GM18520 (cell line): ENCODE results near the gene PLCB4.

ENCODE experiments used
- ATAC-seq: cut with Tn5 transposase; IDR thresholded peaks from one replicate; pipeline ENCODE4 v1.9.1; 2021; ENCODE audit not compliant: unreplicated experiment

The PLCB4 gene

GRCh38 chr20:9212735-9213134, 143.8 kb downstream of the PLCB4 start:
- no peak for ATAC-seq

DNA sequence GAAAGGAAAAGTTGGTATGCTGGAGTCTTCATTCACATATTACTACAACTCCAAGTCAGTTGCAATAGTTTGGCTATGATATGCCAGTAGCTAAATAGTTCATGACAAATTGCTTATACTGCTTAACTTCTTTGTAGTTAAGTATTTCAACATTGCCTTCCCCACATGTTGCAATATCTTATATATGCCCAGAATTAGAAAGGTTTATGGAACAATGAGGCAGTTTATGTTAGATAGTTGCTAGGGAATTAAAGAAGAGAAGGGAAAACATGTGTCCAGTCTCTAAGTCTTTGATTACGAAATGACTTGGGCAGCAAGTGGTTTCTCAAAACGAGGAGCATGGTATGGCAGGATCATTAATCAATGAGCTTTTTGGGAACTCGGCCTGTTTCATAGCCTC, 145.8 kb downstream of the PLCB4 start:
- ATAC-seq: no peak

DNA sequence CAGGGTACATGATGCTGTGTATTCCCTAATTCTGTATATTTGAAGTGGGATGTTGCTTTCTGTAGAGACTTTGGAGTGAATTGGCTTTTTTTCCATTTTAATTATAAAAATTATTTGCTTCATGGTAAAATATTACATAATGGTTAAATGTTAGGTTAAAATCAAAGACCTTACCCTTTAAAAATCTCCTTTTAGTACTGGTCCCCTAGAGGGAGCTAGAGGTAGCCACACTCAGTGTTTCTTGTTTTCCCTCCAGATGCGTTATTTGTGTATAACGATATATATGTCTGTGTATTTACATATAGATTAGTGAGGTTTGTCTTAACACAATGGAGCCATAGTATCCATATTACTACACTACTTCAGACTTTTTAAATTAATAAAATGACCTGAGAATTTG, 146.7 kb downstream of the PLCB4 start:
- no peak for ATAC-seq

DNA sequence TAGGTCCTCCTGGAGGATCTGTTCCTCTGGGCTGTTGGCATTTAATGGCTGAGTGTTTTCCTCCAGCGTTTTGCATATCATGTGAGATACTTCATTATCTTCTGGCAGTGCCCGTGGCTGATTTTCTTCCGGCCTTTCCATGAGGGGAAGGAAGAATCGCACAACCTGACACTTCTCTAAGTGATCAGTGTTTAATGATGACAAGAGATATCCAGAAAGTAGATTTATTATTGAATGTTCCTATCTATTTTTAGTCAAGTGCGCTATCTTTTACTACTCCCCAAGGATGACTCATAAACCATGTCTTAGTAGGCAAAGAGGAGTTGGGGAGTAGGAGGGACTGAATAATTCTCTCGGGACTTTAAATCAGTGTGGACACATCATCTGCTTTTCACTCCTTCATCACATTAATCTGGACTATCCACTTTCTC, 149.7 kb downstream of the PLCB4 start:
- ATAC-seq: no peak

GRCh38 chr20:9220874-9221547, 152.1 kb downstream of the PLCB4 start:
- ATAC-seq: no peak

- no peak for ATAC-seq
Observed at GRCh38 chr20:9223296-9223695, 154.4 kb downstream of the PLCB4 start.

DNA sequence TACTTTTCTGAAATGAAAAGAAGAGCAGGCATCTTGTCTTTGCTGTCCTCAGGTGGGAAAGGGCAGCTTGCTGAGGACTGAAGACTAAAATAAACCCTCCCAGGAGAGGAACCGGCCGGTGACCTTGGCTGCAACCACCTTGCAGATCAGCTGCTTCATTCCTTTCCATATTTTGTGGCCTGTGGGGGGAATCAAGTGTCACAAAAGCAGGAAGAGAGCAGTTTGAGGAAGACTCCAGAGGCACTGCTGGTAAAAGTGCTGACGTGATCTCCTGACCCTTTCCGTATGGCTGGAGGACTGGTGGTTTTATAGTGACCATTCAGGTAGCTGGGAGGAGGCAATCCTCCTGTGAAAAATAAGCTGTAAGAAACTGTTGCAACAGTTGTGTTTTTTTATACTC, 157.0 kb downstream of the PLCB4 start:
- no peak for ATAC-seq

GRCh38 chr20:9227896-9228615, 159.2 kb downstream of the PLCB4 start:
- no peak for ATAC-seq

- ATAC-seq: no peak
Observed at GRCh38 chr20:9228774-9229450, 160.0 kb downstream of the PLCB4 start.

DNA sequence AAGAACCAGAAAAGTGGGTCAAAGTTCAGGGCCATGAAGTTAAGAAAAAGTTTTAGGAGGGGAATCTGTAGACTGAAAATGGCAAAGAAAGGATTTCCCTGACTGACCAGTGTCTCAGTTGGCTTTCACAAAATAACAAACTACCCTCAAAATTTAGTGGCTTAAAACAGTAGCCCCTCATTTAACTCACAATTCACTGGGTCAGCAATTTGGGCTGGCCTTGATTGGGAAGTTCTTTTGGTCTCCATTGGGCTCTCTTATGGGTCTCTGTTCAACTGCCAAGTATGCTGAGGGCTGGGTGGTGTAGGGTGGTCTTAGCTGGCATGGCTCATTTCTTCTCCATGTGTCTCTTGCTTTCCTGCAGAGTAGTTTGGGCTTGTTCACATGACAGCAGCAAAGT, 161.5 kb downstream of the PLCB4 start:
- no peak for ATAC-seq

DNA sequence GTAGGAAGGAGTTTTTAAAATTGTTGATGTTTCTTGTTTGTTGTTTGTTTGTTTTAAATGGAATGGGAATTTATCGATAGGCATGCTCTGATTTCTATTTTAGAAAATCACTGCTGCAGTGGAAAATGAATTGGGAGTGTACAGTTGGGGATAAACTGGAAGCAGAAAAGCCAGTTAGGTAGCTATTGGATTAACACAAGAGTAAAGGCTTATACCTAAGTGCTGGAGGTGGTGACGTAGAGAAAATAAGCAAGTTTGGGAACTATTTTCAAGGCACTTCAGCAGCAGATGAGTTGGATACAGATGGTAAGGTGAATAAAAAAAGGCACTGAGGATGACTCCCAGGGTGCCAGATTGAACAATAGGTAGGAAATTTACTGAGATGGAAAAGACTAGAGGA, 164.9 kb downstream of the PLCB4 start:
- ATAC-seq: no peak

GRCh38 chr20:9235518-9235917, 166.6 kb downstream of the PLCB4 start:
- no peak for ATAC-seq

GRCh38 chr20:9236458-9236857, 167.6 kb downstream of the PLCB4 start:
- ATAC-seq: no peak

- no peak for ATAC-seq
Observed at GRCh38 chr20:9241232-9241692, 172.4 kb downstream of the PLCB4 start.

GRCh38 chr20:9241721-9242427, 173.0 kb downstream of the PLCB4 start:
- no peak for ATAC-seq

DNA sequence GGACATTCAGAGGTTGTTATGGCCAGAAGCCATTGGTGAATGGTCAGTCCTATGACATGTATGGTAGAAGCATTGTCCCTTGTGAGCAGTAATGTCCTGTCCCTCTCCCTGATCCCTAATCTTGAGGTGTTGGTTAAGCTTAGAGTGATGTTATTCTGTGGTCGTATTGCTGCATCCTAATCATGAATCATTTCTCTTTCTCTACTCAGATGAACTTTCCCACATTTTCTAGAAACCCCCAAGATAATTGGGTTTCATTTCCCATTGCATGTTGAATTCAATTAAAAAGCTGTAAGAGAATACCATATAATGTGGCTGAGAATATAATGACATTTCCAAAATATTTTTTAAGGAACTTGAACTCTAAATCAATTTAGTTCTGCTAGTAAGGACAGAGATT, 175.1 kb downstream of the PLCB4 start:
- ATAC-seq: no peak

DNA sequence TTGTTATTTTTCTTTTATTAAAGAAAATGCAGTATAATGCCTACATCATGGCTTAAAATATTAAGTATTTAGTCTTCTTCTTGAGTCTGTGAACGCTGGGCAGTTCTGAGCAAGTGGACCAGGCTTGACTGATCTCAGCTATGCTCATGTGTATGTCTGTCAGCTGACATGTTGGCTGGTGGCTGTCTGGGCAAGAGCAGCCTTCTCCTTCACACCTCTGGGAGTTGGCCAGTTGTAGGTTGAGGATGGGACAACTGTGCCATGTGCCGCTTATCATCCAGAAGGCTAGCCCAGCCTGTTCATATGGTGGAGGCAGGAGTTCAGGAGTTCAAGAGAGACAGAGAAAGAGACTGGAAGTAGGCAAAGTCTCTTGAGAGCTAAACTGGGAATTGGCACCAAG, 175.9 kb downstream of the PLCB4 start:
- ATAC-seq: no peak

- no peak for ATAC-seq
Observed at GRCh38 chr20:9246731-9247130, 177.8 kb downstream of the PLCB4 start.

GRCh38 chr20:9250511-9250910, 181.6 kb downstream of the PLCB4 start:
- ATAC-seq: no peak

DNA sequence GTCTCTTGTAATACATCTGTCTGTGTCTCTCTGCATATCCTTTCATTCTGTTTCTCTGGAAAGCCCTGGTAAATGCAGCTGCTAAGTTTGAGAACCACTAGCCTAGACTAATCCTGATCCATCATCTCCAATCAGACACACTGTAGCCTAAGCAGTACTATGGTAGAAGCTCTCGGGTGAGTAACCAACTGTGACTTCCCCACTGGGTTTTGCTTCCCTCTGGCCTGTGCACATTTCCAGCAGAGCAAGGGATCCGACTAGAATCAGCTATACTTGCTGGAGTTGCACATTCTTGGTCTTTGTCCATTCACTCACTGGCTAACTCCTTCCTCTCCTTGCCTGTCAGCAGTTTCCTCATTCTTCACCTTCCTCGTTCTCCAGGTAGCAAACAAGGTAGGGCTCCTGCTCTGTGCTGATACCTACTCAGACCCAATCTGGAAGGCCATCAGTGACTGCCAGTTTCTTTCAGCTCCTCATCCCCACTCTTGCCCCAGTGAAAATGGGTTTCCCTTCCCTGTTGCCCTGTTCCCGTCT, 184.2 kb downstream of the PLCB4 start:
- no peak for ATAC-seq

DNA sequence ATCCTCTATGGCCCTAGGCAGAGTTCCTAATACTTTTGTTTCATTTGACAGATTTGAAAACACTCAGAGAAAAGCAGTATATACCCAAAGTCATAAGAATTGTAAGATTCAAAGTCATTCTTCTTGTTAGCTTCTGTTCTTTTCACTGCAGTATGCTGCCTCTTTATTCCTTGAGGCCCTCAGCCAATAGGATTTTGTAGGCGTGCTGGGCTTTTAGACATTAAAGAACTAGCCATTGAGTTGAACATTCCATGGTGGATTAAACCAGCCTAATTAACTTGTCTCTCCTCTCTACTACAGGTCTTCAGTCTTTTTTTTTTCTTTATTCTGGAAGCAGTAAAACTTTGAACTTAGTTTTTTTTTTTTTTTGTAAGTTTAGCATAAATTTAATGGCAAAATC, 186.3 kb downstream of the PLCB4 start:
- ATAC-seq: no peak
